Glutamatergic neuron (in vitro differentiated cells): ENCODE results near the gene FGFBP1. TPM values are rescaled to one million over a fixed set of nuclear protein-coding genes. Genes with fewer than 3 reads are reported as not detected.
A peak's percentile ranks its signal among the peaks of the same experiment; 100 is the strongest.

Experiments used
- DNase-seq: peaks from one replicate; pipeline ENCODE4 v3.0.0; 2022
- H3K27ac Mint-ChIP-seq: one replicate; pipeline ENCODE4 v1.8.0; 2020; ENCODE audit warnings: mild to moderate bottlenecking, mixed read lengths, inconsistent platforms; ENCODE audit not compliant: unreplicated experiment
- H3K27me3 Mint-ChIP-seq: one replicate; pipeline ENCODE4 v1.8.0; 2020; ENCODE audit warnings: mild to moderate bottlenecking, moderate library complexity, mixed read lengths, inconsistent platforms; ENCODE audit not compliant: unreplicated experiment
- H3K36me3 Mint-ChIP-seq: one replicate; pipeline ENCODE4 v1.8.0; 2020; ENCODE audit warnings: mild to moderate bottlenecking, mixed read lengths, inconsistent platforms; ENCODE audit not compliant: unreplicated experiment
- H3K4me1 Mint-ChIP-seq: one replicate; pipeline ENCODE4 v1.8.0; 2020; ENCODE audit warnings: mild to moderate bottlenecking, low read depth, mixed read lengths, inconsistent platforms; ENCODE audit not compliant: unreplicated experiment
- H3K4me3 Mint-ChIP-seq: one replicate; pipeline ENCODE4 v1.8.0; 2020; ENCODE audit warnings: mild to moderate bottlenecking, mixed read lengths, inconsistent platforms; ENCODE audit not compliant: unreplicated experiment
- H3K9me3 Mint-ChIP-seq: one replicate; pipeline ENCODE4 v1.8.0; 2020; ENCODE audit warnings: mild to moderate bottlenecking, moderate library complexity, mixed read lengths, inconsistent platforms; ENCODE audit not compliant: unreplicated experiment
- CTCF ChIP-seq: fragments of 200-600 bp; sonication (generic); IDR thresholded peaks from one replicate; pipeline ENCODE4 v1.5.0; 2021; ENCODE audit not compliant: partially characterized antibody, unreplicated experiment
- total RNA-seq: library from RNA; stranded (reverse); fragmentation: NEBNext Ultra II Directional; extraction: Animal tissue kit (Norgen Biotek cat#: 25700); gene quantifications from one replicate; pipeline ENCODE4 v1.2.1, GENCODE V29; 2021; ENCODE audit not compliant: unreplicated experiment

The FGFBP1 gene
- total RNA-seq, 1 donor from 2014 or later = not detected

DNA sequence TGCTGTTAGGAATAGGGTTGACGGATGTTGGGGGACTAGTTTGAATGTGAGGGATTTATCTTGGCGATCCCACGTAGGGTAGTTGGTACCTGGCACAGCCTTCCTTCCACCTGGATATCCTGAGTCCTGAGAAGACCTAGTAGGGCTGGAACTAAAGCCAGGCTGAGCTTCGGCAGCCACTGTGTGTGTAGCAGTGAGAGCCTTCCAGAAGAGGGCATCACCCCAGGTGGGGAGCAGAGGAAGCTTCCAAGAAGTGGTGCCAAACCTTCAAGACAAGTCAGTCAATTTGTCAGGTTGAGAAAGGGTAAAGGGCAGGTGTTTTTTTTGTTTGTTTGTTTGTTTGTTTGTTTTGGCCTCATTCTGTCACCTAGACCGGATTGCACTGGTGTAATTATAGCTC, 25.6 kb upstream of the FGFBP1 start:
- Mint-ChIP-seq H3K9me3 (no peaks in the 10 kb centered on the region), H3K27me3 (no peaks in the 10 kb centered on the region), H3K27ac (no peak overlapping the region), H3K36me3 (peaks cover 10% of the 10 kb centered on the region), H3K4me3 (no peak overlapping the region), H3K4me1 (peaks cover 3% of the 10 kb centered on the region)
- no peak for TF ChIP-seq CTCF
- no peak for DNase-seq

GRCh38 chr4:15963576-15963975, 25.0 kb upstream of the FGFBP1 start:
- no peak for TF ChIP-seq CTCF

GRCh38 chr4:15963001-15963451, 24.5 kb upstream of the FGFBP1 start, which contains the start of gene FGFBP2:
TSS of gene FGFBP2 (minus strand) at chr4:15963175. CDS start at chr4:15963129, 46 bp downstream.
- Mint-ChIP-seq H3K9me3 (no peaks in the 10 kb centered on the region), H3K27ac (no peak within 1 kb of the TSS), H3K27me3 (no peaks in the 10 kb centered on the region), H3K4me1 (peaks cover 10% of the 10 kb centered on the region), H3K36me3 (peaks cover 10% of the 10 kb centered on the region), H3K4me3 (no peak within 1 kb of the TSS)
- peak; percentile 66 for DNase-seq
- TF ChIP-seq CTCF = peak; percentile 37

More at GRCh38 chr4:15963576-15963975, 25.0 kb upstream of the FGFBP1 start:
- Mint-ChIP-seq H3K4me3 (no peak overlapping the region), H3K4me1 (peaks cover 4% of the 10 kb centered on the region), H3K27me3 (no peaks in the 10 kb centered on the region), H3K9me3 (no peaks in the 10 kb centered on the region), H3K27ac (no peak overlapping the region), H3K36me3 (peaks cover 10% of the 10 kb centered on the region)
- no peak for DNase-seq

GRCh38 chr4:15961781-15962510, 23.4 kb upstream of the FGFBP1 start:
- H3K27ac Mint-ChIP-seq = no peak overlapping the region
- H3K27me3 Mint-ChIP-seq = no peaks in the 10 kb centered on the region
- H3K9me3 Mint-ChIP-seq = no peaks in the 10 kb centered on the region
- H3K4me3 Mint-ChIP-seq = no peak overlapping the region
- H3K4me1 Mint-ChIP-seq = peaks cover 12% of the 10 kb centered on the region
- no peak for DNase-seq
- H3K36me3 Mint-ChIP-seq = peaks cover 9% of the 10 kb centered on the region
- no peak for TF ChIP-seq CTCF

DNA sequence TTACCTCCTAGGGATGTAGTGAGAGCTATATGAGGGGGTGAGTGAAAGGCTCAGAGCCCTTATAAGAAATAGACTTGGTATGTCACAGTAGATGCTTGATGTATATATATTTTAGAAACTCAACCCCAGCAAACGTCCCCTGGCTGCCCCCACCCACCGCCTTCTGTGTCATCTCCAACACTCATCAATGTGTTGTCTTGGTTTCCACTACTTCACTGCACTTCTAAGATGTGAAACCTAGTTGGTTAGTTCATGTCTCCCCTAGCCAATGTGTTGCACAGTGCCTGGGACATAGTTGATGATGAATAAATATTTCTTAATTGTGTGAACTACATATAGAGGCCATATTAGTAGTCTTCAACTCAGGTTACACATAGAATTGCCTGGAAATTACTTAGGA, 20.0 kb upstream of the FGFBP1 start:
- H3K4me1 Mint-ChIP-seq = peaks cover 17% of the 10 kb centered on the region
- no peak for DNase-seq
- peaks cover 5% of the 10 kb centered on the region for H3K27me3 Mint-ChIP-seq
- no peak overlapping the region for H3K4me3 Mint-ChIP-seq
- no peak for TF ChIP-seq CTCF
- peaks cover under 1% of the 10 kb centered on the region for H3K9me3 Mint-ChIP-seq
- peak overlapping the region; percentile 22 for H3K27ac Mint-ChIP-seq
- H3K36me3 Mint-ChIP-seq = peaks cover 11% of the 10 kb centered on the region
